Measurements from ENCODE around the gene SSRP1. TPM values are rescaled to one million over a fixed set of nuclear protein-coding genes. Genes with fewer than 3 reads are reported as not detected.

SSRP1 gene
- total and polyA plus RNA-seq, 2 of the 13 experiments (the other 11 are each of a cell fraction or from before 2014, with no cell fraction given) = 93.6 to 129 TPM

DNA sequence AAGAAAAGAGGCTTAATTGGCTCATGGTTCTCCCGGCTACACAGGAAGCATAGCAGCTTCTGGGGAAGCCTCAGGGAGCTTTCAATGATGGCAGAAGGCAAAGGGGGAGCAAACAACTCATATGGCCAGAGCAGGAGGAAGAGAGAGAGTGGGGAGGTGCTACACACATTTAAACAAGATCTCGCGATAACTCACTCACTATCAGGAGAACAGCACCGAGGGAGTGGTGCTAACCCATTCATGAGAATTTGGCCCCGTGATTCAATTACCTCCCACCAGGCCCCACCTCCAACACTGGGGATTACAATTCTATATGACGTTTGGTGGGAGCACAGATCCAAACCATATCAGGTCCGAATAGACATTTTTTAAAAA lies 57.0 kb downstream of the SSRP1 start:
- intact Hi-C loops (cut with micrococcal nuclease; ENCODE audit: unreplicated experiment) (loop anchor here (5.0 kb wide), 1 partner anchor 69 kb away; no protein-coding TSS in a partner anchor), in situ Hi-C loops (cut with HindIII; ENCODE audit: extremely low pct_ligation_motif_present, low pct_unique_long_range_greater_than_20kb) (no loop called here)
- peaks cover 0 to 8% of the 10 kb centered on the region in 2 experiments; a peak in 2 of 5 replicates for H3K27me3 ChIP-seq (ENCODE audit: control insufficient read depth in 1 of 2, insufficient read depth in 2 of 2, low read length in 2 of 2)
- no peak overlapping the region for H2AFZ ChIP-seq (ENCODE audit: low read length)
- FAIRE-seq (no peak), DNase-seq (ENCODE audit: low spot score) (no peak), ATAC-seq (no peak)
- 0 out of 2 replicates have a peak, but pooled peaks cover under 1% of the 10 kb centered on the region for H3K9me3 ChIP-seq (ENCODE audit: low read length)
- no peak for TF ChIP-seq REXO4 (CRISPR knock-in tag; IDR thresholded peaks at IDR 0.05; ENCODE audit: borderline replicate concordance)
- TF ChIP-seq XBP1 (CRISPR knock-in tag; IDR thresholded peaks at IDR 0.05) = no peak
- no peaks in the 10 kb centered on the region for H3K36me3 ChIP-seq (replicated peaks in 1 of 2; ENCODE audit: control insufficient read depth in 1 of 2, insufficient read depth in 2 of 2, low read length in 2 of 2)
- ChIA-PET POLR2A (interaction anchor here (0.6 kb wide), 1 partner anchor 57 kb away, joined by 3 read pairs; the partner anchor contains the start of gene SSRP1), CTCF (ENCODE audit: low intra/inter-chr PET ratio, low total read pairs) (no interaction called here)
- H3K9ac ChIP-seq (ENCODE audit: insufficient read depth, low read depth, low read length) = no peak overlapping the region
- 0 out of 2 replicates have a peak, but pooled peaks cover 5% of the 10 kb centered on the region for H3K4me1 ChIP-seq (ENCODE audit: insufficient read depth, low read length)
- BruUV-seq (replicated peaks) = no TSS peak
- WGBS (ENCODE audit: low lambda C conversion rate) = 33% methylated on average over 7 of the region's 7 CpGs
- H3K4me2 ChIP-seq (ENCODE audit: low read depth, low read length) = no peak overlapping the region
- no peak overlapping the region for H3K4me3 ChIP-seq (replicated peaks in 1 of 3; ENCODE audit: insufficient read depth in 1 of 3, low read depth in 2 of 3, low read length in 3 of 3)
- no peaks in the 10 kb centered on the region for H3K79me2 ChIP-seq (ENCODE audit: insufficient read depth, low read length)
- H3K27ac ChIP-seq (ENCODE audit: extremely low read length, insufficient read depth, low read length) = no peak overlapping the region
- H4K20me1 ChIP-seq (ENCODE audit: insufficient read depth, low read length) = no peaks in the 10 kb centered on the region

DNA sequence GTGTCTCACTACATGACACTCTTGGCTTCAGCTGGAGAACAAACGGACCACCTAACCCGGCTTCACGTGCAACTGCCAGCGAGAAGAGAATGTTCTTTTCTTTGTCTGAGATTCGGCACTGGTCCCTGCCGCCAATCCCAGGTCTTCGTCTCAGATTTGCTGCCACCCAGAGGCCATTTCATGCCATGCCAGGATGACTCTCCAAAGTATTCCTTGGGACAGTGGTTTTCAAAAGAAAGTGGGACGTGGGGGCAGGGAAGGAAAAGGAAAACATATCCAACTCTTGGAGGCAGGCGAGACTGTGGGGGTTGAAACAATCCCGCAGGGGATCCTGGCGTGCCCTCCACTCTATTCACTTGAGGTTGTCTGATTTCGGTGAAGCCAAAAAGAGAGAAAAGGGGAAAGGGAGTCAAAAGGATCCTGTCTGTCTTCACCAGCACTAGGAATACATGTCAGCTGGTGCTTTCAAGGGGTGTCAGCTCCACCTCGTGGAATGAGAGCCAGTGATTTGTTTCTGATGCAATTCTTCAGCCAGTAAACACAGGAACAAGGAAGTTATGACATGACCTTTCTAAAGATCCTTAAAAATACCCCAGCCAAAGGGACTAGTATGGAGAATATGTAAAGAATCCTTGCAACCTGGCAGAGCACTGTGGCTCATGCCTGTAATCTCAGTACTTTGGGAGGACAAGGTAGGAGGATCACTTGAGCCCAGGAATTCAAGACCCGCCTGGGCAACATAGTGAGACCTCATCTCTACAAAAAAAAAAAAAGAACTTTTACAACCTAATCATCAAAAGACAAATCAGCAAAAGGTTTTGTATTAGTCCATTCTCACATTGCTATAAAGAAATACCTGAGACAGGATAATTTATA lies 57.6 kb downstream of the SSRP1 start:
- peaks cover 0 to 8% of the 10 kb centered on the region in 2 experiments; a peak in 2 of 5 replicates for H3K27me3 ChIP-seq (ENCODE audit: control insufficient read depth in 1 of 2, insufficient read depth in 2 of 2, low read length in 2 of 2)
- 0 out of 2 replicates have a peak, but pooled peaks cover 5% of the 10 kb centered on the region for H3K4me1 ChIP-seq (ENCODE audit: insufficient read depth, low read length)
- H3K9me3 ChIP-seq (ENCODE audit: low read length) = peaks cover 7% of the 10 kb centered on the region; the same call in 1 of the 2 replicates
- H3K4me2 ChIP-seq (ENCODE audit: low read depth, low read length) = no peak overlapping the region
- ATAC-seq (peak; percentile 95), DNase-seq (ENCODE audit: low spot score) (peak; percentile 24), FAIRE-seq (peak; percentile 79)
- H3K9ac ChIP-seq (ENCODE audit: insufficient read depth, low read depth, low read length) = no peak overlapping the region
- in situ Hi-C loops (cut with HindIII; ENCODE audit: extremely low pct_ligation_motif_present, low pct_unique_long_range_greater_than_20kb) = no loop called here
- H2AFZ ChIP-seq (ENCODE audit: low read length) = no peak overlapping the region
- no peak overlapping the region for H3K27ac ChIP-seq (ENCODE audit: extremely low read length, insufficient read depth, low read length)
- no peaks in the 10 kb centered on the region for H3K79me2 ChIP-seq (ENCODE audit: insufficient read depth, low read length)
- no peaks in the 10 kb centered on the region for H3K36me3 ChIP-seq (replicated peaks in 1 of 2; ENCODE audit: control insufficient read depth in 1 of 2, insufficient read depth in 2 of 2, low read length in 2 of 2)
- no peak overlapping the region for H3K4me3 ChIP-seq (replicated peaks in 1 of 3; ENCODE audit: insufficient read depth in 1 of 3, low read depth in 2 of 3, low read length in 3 of 3)
- POLR2A ChIA-PET = interaction anchor here (0.6 kb wide), 1 partner anchor 58 kb away, joined by 3 read pairs; the partner anchor contains the start of gene SSRP1
- 6% methylated on average over 14 of the region's 14 CpGs for WGBS (ENCODE audit: low lambda C conversion rate)
- intact Hi-C loops (cut with micrococcal nuclease; ENCODE audit: unreplicated experiment) = loop anchor here (5.0 kb wide), 1 partner anchor 69 kb away; no protein-coding TSS in a partner anchor
- no TSS peak for BruUV-seq (replicated peaks)
- CTCF ChIA-PET (ENCODE audit: low intra/inter-chr PET ratio, low total read pairs) = no interaction called here
- H4K20me1 ChIP-seq (ENCODE audit: insufficient read depth, low read length) = no peaks in the 10 kb centered on the region
- TF ChIP-seq, protein P1, sequence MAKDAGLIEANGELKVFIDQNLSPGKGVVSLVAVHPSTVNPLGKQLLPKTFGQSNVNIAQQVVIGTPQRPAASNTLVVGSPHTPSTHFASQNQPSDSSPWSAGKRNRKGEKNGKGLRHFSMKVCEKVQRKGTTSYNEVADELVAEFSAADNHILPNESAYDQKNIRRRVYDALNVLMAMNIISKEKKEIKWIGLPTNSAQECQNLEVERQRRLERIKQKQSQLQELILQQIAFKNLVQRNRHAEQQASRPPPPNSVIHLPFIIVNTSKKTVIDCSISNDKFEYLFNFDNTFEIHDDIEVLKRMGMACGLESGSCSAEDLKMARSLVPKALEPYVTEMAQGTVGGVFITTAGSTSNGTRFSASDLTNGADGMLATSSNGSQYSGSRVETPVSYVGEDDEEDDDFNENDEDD (CRISPR knock-in tag; IDR thresholded peaks at IDR 0.05; ENCODE audit: borderline replicate concordance) = no peak
- TF ChIP-seq KLF12 (CRISPR knock-in tag; IDR thresholded peaks at IDR 0.05; ENCODE audit: borderline replicate concordance) (no peak), XRCC5 (optimal IDR thresholded peaks at IDR 0.05; ENCODE audit: low read length) (peak; percentile 66), KDM2A (CRISPR knock-in tag; IDR thresholded peaks at IDR 0.05; ENCODE audit: borderline replicate concordance, low read depth) (peak; percentile 30; the same call in 1 of the 2 replicates), ZSCAN21 (CRISPR knock-in tag; IDR thresholded peaks at IDR 0.05; ENCODE audit: borderline replicate concordance) (no peak), MIXL1 (CRISPR knock-in tag; IDR thresholded peaks at IDR 0.05) (no peak), STAG1 (CRISPR knock-in tag; IDR thresholded peaks at IDR 0.05) (peak; percentile 51), ZNF350 (CRISPR knock-in tag; IDR thresholded peaks at IDR 0.05; ENCODE audit: borderline replicate concordance, low read depth) (no peak), ZNF816 (CRISPR knock-in tag; IDR thresholded peaks at IDR 0.05; ENCODE audit: borderline replicate concordance) (no peak), MTF2 (CRISPR knock-in tag; IDR thresholded peaks at IDR 0.05; ENCODE audit: borderline replicate concordance) (no peak)
- TF ChIP-seq, protein P2, sequence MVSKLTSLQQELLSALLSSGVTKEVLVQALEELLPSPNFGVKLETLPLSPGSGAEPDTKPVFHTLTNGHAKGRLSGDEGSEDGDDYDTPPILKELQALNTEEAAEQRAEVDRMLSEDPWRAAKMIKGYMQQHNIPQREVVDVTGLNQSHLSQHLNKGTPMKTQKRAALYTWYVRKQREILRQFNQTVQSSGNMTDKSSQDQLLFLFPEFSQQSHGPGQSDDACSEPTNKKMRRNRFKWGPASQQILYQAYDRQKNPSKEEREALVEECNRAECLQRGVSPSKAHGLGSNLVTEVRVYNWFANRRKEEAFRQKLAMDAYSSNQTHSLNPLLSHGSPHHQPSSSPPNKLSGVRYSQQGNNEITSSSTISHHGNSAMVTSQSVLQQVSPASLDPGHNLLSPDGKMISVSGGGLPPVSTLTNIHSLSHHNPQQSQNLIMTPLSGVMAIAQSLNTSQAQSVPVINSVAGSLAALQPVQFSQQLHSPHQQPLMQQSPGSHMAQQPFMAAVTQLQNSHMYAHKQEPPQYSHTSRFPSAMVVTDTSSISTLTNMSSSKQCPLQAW (CRISPR knock-in tag; IDR thresholded peaks at IDR 0.05) = no peak
- TF ChIP-seq, protein P3, sequence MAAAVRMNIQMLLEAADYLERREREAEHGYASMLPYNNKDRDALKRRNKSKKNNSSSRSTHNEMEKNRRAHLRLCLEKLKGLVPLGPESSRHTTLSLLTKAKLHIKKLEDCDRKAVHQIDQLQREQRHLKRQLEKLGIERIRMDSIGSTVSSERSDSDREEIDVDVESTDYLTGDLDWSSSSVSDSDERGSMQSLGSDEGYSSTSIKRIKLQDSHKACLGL (CRISPR knock-in tag; IDR thresholded peaks at IDR 0.05) = no peak

Measured in HepG2 (cell line).